Effector CD8-positive, alpha-beta T cell (primary cell): ENCODE data around the gene GRAP2.

Experiments
- DNase-seq: peaks from one replicate; lab custom pipeline; 2025; lab: John Stamatoyannopoulos, UW

The GRAP2 gene

DNA sequence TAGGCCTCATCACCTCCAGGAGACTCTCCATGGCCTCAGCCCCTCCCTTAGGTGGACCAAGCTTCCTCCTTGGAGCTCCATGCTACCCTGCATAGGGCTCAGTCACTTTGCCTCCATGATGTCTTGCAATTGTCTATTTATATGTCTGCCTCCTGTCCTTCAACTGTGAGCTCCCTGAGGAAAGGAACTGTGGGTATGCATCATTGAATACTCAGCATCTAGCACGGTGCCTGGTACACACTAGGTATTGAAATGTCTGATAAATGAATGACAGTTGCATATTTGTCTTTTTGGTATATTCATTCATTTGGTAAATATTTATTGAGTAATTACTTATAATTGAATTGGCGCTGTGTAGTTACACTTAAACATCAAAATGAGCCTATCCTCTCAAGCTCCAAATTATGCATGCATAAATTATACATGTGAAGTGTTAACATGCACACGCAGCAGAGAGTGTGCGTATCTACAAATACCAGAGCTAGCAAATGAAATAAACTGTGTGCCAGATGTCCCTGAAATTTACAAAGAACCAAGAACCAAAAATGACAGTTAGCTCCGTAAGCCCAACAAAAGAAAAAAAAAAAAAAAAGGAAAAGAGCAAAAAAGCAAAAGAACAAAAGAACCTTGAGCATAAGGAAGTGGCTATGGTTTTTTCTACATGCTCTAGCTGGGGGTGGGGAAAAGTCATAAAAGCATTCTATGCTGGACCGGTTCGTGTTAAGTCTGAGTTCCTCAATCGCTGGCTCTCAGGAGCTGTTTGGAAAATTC lies 25.2 kb downstream of the GRAP2 start:
- DNase-seq = no peak

DNA sequence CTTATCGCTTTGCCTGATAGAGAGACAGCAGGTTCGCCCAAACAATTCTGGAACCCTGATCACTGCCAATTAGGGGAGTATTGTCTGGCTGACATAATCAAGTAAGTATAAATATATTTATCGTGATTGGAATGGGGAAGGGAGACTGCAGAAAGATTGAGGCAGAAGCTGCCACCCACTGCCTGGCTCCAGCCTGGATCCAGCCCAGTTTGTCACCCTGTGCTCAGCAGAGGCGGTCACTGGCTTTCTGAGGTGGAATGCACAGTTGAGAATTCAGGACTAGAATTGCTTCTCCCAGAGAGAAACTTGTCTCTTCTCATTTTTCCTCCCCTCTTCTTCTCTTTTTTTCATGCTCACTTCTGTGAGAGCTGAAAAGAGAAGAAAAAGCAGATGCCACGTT lies 25.9 kb downstream of the GRAP2 start:
- no peak for DNase-seq

DNA sequence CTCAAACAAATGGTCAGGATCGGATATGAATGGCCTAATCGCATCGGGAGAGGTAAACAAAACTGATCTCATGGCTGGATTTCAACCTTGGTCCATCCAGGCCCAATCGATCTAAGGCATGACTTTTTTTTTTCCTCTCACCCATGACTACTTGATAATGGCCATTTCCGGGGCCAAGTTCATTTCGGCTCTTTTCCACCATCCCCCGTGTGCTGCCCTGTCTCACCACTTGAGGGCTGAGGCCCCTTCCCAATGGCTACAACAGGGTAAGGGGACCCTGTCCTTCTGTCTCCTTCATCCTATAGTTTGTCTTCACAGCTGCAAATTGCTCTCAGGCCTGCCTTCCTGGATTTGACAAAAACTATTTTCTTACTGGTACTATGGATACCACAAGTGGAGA lies 26.7 kb downstream of the GRAP2 start:
- no peak for DNase-seq

DNA sequence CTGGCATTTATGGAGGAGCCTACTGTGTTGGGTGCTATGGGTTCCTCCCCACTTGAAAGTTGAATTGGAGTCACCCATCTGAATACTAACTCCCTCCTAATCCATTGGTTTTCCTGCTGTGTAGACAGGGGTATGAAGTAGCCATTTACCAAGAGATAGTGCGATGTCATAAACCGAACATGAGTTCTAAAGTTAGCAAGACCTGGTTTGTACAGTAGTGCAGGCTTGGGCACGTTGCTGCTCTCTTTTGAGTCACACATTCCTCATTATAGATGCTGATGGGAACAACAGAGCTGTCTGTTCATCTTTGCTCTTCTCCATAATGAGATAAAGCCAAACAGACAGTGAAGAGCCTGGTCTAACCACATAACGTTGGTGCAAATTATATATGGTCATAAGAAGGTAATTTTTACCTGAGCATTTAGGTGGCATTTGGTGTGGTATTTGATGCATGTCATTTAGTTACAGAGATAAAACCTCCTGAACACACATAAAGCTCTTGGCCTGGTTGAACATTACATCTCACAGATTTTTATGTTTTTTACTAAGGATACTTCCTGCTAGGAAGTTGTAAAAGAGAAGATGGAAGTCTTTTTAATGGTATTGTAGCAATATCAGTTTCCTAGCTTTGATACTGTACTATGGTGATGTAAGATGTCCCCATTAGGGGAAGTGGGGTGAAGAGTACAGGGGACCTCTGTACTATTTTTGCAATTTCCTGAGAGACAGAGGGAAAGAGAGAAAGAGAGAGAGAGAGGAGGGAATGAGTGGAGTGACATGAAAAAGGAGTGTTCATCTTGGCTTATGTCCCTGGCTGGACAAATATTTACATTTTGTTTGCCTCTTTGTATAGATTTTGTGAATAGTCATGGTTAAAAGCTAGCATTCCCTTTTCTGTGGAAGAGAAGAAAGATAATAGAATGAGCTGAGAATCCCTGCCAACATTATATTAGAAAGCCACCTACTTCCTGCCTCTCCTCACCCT lies 27.9 kb downstream of the GRAP2 start:
- DNase-seq = no peak

DNA sequence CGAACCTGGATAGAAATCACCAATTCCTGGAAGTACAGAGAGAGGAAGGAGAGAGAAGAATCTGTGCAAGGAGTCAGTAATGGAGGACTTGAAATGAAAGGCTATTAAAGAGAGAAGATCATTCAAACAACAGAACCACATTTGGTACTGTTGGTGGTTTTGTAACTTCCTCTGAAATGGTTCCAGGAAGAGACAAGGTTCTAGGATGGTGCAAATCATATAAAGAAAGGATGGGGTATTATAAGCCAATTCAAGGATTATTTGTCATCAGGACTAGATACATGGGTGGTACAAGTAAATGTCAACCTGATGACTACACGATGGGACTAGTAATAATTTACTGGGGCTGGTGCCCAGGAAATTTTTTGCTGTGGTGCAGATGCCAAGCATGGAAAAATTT lies 30.4 kb downstream of the GRAP2 start:
- no peak for DNase-seq

DNA sequence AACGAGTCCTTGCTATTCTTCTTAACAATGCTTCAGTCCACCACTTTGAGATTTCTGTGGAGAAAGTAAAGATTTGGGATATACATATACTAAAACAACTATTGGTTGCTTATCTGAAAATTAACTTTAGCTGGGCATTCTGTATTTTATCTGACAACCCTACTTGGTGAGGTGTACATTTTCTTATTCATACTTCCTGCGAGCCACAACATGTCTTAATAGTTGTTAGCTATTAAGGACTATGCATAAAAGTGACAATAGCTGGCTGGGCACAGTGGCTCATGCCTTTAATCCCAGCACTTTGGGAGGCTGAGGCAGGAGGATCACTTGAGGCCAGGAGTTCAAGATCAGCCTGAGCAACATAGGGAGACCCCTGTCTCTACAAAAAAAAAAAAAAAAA lies 31.3 kb downstream of the GRAP2 start:
- DNase-seq = no peak

DNA sequence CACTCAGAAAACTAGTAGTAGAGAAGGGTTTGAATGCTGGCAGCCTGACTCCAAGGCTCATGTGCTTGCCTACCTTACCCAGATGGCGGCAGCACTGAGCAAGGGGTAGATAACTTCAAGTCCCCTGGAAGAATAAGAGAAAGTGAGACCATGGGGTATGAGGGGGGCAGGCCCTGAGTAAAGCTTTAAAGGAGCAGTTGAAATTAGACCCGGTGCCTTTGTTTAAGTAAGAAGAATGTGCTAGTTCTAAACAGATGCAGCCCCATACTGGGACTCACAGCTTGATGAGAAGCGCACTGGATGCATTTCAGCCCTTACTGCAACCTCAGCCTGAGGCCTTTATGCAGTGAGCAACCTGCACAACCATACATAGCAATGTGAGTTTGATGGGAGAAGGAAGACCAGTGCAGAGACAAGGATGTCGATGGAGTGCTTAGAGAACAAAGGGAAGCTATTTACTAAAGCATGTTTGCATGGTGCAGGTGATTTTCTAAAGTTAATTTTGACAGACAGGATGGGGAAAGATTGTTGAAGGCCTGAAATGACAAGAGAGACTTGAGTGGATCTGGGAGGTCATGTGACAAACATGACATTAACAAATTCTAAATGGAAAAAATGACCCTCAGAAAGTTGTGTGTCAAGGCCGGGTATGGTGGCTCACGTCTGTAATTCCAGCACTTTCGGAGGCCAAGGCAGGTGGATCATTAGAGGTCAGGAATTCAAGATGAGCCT lies 32.2 kb downstream of the GRAP2 start:
- peak; percentile 50 for DNase-seq

DNA sequence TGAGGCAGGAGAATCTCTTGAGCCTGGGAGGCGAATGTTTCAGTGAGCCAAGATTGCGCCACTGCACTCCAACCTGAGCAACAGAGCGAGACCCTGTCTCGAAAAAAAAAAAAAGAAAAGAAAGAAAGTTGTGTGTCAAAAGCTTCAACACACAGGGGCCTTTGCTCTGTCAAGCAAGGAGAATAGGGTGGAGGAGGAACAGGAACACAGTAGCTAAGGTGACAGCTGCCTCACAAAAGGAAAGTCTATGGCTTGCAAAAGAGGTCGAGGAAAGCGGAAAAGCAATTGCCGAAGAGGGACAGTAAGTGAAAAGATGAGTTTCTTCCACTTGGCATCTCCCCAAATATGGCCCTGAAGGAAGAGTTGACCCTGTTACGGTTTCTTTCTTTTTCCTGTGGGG lies 32.9 kb downstream of the GRAP2 start:
- DNase-seq = no peak

DNA sequence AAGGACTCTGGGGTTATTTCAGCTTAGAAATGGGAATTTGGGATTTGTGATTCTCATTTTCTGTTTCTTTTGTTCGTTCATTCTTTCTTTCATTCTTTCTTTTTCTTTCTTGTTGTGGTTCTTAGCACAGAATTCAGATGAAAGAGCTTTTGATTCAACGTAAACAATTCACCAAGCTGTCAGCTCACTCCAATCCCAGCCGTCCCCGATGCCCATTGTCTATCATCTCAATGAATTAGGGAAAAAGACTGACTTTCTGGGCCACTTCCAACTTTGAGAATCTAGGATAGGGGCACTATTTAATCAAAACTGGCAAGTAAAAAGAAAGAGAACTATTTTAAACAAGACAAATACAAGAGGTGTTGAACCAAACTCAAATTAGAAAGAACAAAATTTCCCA lies 34.2 kb downstream of the GRAP2 start:
- DNase-seq = no peak

DNA sequence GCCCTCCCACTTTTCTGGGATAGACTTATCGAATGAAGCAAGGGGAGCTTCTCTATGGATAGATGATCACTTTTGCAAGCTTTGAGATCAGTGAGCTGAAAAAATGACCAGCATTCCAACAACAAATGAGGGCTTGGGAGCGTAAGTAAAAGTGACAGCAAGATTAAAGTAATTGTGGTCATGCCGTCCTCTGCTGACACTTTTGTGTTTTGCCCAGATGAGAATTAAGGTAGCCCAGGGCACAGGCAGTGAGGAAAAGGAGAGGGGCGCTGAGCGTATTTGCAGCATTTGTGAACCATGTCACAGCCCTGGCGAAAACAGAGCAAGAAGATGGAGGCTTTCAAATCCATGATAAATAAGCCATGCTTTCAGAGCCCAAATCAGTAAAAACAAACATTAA lies 34.7 kb downstream of the GRAP2 start:
- DNase-seq = no peak

DNA sequence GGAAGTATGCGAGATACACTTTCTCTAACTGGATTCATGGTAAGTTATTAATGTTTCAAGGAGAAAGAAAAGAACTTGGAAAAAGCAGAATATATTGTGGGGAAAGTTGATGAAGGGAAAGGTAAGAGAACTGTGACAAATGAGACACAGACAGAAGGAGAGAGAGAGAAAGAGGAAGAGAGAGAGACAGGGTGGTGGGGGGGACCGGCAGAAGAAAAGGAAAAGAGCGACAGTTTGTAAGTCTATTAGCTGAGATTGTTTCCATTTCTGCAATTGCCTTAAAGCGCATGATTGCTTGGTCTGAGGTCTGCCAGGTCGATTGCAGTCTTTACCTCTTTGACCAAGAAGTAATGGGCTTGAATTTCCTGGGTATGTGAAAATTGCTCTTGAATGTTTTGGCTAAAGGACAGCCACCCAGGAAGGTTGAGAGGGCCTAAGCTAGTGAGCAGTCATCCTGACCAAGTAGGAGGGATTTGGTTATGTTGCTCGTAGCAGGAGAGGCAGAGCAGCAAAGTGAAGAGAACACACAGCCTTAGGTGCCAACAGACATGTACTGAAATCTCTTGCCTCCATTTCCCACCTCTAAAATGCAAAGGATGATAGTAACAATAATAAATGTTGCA lies 35.8 kb downstream of the GRAP2 start:
- DNase-seq = no peak

DNA sequence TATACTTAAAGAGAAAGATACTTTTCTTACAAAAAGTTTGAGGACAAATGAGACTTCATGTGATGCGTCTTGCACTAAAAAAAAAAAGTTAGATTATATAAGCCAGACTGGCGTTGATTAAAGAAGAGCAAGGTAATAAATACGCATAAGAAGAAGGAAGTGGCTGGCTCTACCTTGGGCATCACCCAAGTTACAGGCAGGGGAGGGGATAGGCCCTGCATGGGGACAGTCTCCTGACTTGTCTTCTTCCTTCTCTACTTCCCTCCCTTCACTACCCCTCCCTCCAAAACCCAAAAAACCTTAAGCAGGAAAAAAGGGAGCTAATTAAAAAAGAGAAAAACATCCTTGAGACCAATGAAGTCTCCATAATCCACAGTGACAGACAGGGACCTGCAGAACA lies 37.0 kb downstream of the GRAP2 start:
- DNase-seq = no peak

DNA sequence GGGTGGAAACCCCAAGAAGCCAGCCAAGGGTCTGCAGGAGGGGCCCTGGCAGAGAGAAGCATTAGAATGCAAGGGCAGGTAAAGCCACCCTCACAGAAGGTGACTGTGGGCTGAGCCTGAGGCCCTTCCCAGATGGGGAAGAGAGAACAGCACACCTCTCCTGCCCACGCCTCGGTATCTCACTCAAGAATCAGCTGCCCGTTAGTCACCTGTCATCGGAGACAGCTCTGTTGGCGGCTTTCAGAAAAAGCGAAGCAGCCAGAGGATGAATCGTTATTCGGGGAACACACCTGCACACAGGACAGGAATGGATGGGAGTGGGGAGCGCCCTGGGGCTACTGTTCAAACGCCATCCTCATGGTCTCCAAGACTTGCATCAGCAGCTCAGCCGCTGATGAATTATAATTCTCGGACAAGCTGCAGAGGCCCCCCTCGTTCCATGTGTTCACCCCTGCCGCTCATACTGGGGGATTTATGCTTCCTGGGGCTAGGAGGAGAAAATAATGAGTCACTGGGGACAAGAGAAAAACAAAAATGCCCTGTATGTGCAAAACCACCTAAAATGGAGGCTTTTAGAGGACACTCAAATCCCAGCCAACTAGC lies 37.7 kb downstream of the GRAP2 start:
- DNase-seq = no peak

DNA sequence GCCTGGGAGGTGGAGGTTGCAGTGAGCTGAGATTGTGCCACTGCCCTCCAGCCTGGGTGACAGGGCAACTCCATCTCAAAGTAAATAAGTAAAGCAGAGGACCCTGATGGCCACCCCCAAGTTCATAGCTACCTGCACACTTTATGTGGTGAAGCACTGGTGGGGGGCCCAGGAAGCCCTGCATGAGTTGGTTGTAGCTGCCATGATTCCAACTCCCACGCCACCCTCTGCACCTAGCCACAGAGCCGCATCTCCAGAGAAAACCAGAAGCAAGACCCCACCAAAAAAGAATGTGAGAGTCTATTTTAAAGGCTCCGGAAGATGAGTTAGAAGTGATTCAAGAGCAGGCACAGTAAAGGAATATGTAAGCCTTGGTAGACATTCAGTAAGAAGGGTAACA lies 38.9 kb downstream of the GRAP2 start:
- no peak for DNase-seq

DNA sequence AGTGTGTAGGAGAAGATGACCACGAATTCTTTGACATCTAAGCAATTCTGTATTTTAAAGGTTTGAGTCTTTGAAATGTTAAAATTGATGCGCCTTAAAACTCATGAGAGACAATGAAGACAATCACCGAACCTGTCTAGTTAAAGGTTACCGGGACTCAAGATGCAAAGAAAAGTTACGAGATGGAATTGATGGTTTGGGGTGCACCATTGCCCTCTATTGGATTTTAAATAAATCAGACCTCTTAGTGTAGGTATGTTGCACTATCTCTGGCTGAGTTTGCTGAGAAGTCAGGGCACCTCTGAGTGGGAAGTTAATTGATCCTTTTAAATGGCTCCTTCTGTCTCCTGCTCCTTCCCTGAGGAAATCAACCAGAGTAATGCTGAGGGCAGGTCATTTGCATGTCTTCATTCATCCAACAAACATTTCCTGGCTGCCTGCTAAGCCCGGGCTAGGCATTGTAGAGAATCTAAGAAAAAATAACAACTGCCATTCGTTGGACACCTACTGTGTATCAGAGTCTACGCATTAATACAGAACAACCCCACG lies 39.9 kb downstream of the GRAP2 start:
- no peak for DNase-seq

DNA sequence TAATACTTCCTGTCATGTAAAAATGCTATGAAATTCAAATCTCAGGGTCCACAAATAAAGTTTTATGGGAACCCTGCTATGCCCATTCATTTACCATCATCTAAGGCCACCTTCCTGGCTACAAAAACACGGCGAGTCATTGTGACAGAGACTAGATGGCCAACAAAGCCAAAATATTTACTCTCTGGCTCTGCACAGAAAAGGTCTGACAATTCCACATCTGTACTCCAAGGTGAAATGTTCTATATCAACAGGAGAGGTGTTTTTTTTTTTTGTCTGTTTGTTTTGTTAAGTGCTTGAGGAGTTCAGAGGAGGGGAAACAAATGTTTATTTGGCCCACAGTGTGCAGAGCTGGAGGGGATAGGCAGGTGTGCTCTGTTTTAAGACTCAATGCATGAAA lies 40.7 kb downstream of the GRAP2 start:
- no peak for DNase-seq

DNA sequence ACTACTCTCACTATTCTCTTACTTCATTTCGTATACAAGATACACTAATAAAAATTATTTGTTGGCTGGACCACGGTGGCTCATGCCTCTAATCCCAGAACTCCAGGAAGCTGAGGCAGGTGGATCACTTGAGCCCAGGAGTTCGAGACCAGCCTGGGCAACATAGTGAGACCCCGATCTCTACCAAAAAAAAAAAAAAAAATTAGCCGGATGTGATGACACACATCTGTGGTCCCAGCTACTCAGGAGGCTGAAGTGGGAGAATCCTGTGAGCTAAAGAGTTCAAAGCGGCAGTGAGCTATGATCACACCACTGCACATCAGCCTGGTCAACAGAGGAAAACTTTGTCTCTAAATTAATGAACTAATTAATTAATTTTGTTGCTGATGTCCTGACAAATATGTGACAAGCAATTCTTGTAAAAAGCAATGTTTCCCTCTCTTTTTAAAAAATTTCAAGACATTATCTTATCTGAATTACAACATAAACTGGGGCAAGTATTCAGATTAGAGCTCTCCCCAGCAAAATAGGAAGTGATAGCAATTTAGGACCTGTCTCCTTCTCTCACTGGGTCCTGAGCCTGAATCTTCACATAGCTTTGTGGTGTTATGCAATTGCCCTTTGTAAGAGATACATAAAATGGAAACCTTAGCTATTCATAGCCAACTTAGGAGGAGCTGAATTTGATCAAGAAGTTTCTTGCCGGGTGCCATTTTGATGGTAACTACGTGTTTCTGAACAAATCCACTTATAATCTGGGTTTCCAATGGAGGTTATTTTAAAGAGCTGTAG lies 41.8 kb downstream of the GRAP2 start:
- DNase-seq = no peak

DNA sequence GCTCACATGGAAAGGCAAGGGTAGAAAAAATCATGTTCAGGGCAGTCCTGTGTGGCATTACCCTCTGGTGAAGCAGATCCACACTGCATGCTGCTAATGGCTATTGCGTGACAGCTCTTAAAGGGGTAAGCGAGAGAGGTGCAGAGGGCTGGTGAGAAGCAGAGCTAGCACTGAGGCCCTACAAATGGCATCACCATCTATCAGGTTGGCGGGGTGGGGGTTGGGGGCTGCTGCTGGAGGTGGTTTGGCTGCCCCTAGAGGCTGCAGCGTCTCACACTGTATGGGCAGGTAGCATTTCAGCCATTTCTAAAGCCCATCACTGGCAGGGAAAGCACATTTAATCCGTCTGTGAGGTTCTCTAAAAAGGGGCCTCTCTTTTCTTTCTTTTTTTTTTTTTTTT lies 42.5 kb downstream of the GRAP2 start:
- no peak for DNase-seq

DNA sequence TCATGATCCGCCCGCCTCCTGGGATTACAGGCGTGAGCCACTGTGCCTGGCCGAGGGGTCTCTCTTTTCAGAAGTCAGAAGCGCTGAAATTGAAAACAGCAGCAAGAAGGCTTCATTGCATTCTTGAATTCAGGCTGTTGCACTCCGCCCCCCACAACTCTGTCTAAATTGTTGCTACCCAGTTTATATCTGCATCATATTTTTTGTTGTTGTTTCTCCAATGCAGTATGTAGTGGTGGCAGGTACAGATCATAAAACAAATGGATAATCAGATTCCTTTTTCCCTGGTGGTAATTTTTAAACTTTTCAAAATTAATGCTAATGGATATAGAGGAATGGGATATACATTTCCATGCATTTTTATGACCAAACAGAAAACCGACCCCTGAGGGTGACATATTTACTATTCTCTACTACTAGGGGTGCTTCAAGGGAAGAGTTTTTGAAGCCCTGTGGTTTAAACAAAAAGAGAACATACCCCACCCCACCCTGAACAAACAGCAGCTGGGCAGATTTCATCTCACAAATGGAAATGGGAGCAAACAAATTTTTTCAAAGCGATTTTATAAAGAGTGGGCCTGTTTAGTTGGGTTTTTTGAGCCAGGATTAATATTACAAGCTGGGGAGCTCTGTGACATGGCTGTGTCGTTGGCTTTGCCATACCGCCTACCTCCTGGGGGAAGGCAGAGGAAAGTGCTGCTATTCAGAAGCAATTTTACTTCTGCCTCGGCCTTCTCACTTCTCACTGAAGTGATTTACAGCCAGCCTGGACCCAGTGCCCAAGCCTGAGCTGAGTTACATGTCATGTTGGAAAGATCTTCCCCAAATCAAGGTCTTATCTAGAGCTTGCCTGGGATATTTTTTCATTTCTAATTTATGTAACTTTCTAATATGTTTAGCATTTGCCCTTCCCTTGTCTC lies 43.3 kb downstream of the GRAP2 start:
- no peak for DNase-seq
